K562 (cell line): ENCODE data around the gene TNIK.
A peak's percentile ranks its signal among the peaks of the same experiment; 100 is the strongest.

Experiments used
- ARHGAP35 ChIP-seq: fragments of 450-650 bp; IDR thresholded peaks from 2 replicates; pipeline ENCODE4 v1.6.1; 2018; ENCODE audit not compliant: partially characterized antibody
- BDP1 ChIP-seq: IDR thresholded peaks from 3 replicates; pipeline ENCODE4 v1.6.1; 2011; ENCODE audit not compliant: insufficient read length, insufficient read depth
- CBX3 ChIP-seq, 2 experiments: IDR thresholded peaks; 1 replicate in 1 of 2; 2 replicates in 1 of 2; pipeline ENCODE4 v1.6.1; 2012; ENCODE audit warnings: inconsistent platforms in 2 of 2, low read length in 2 of 2, borderline replicate concordance in 1 of 2, control low read depth in 1 of 2
- CTCF ChIP-seq, 3 experiments: IDR thresholded peaks in 2 of 3; conservative IDR thresholded peaks in 1 of 3; 2 replicates each; pipeline ENCODE4 v1.5.1; 2011 to 2012; ENCODE audit warnings: low read length in 3 of 3, mild to moderate bottlenecking in 3 of 3, control low read depth in 2 of 3, improper control_type of control experiment in 1 of 3, inconsistent platforms in 1 of 3, low read depth in 1 of 3, mixed read lengths in 1 of 3, moderate library complexity in 1 of 3; ENCODE audit not compliant: insufficient read depth in 2 of 3
- EZH2 ChIP-seq: IDR thresholded peaks from 2 replicates; pipeline ENCODE4 v1.6.1; 2012; ENCODE audit warnings: low read depth, mild to moderate bottlenecking, inconsistent platforms, low read length, borderline replicate concordance
- FOXJ2 ChIP-seq: fragments of 200-800 bp; sonication (Bioruptor generic); IDR thresholded peaks from 2 replicates; pipeline ENCODE4 v1.6.1; 2016; ENCODE audit warnings: missing genetic modification characterization, missing compliant biosample characterization
- GABPA ChIP-seq: fragments of 200-800 bp; sonication (Bioruptor generic); conservative IDR thresholded peaks from 2 replicates; pipeline ENCODE4 v1.6.1; 2016; ENCODE audit warnings: low read depth, missing genetic modification characterization, missing compliant biosample characterization
- TAF9B ChIP-seq: fragments of 450-650 bp; IDR thresholded peaks from 2 replicates; pipeline ENCODE4 v1.6.1; 2018; ENCODE audit warnings: mild to moderate bottlenecking; ENCODE audit not compliant: partially characterized antibody
- ZNF175 ChIP-seq: fragments of 200-800 bp; sonication (Bioruptor generic); IDR thresholded peaks from 2 replicates; pipeline ENCODE4 v1.6.1; 2016; ENCODE audit warnings: low read depth, mild to moderate bottlenecking, missing genetic modification characterization, missing compliant biosample characterization
- ZNF253 ChIP-seq: fragments of 250-450 bp; sonication (Bioruptor Pico); conservative IDR thresholded peaks from 2 replicates; pipeline ENCODE4 v1.6.1; 2021; ENCODE audit warnings: mild to moderate bottlenecking
- ZNF3 ChIP-seq: fragments of 250-450 bp; sonication (Bioruptor Pico); IDR thresholded peaks from 2 replicates; pipeline ENCODE4 v1.5.0; 2021; ENCODE audit warnings: mild to moderate bottlenecking, moderate library complexity
- ZNF384 ChIP-seq: IDR thresholded peaks from 2 replicates; pipeline ENCODE4 v1.6.1; 2012; ENCODE audit warnings: low read depth, low read length, improper control_type of control experiment
- ZZZ3 ChIP-seq: fragments of 450-650 bp; IDR thresholded peaks from 2 replicates; pipeline ENCODE4 v1.6.1; 2016; ENCODE audit warnings: antibody characterized with exemption, mild to moderate bottlenecking, moderate library complexity
- TF ChIP-seq, protein P1 (sequence below): sonication (generic); formaldehyde crosslinking; IDR thresholded peaks from 2 replicates; pipeline ENCODE4 v1.8.0; 2022; ENCODE audit warnings: mild to moderate bottlenecking, low read depth, missing genetic modification reagents

GRCh38 chr3:171181907-171182690 lies 278.1 kb downstream of the TNIK start:
- no peak for TF ChIP-seq CTCF (IDR thresholded peaks at IDR 0.05 in 2 of 3, conservative IDR thresholded peaks at IDR 0.05 in 1 of 3; ENCODE audit: insufficient read depth in 2 of 3, low read depth in 1 of 3, low read length in 3 of 3)
- TF ChIP-seq TAF9B = no peak
- TF ChIP-seq, protein P1, sequence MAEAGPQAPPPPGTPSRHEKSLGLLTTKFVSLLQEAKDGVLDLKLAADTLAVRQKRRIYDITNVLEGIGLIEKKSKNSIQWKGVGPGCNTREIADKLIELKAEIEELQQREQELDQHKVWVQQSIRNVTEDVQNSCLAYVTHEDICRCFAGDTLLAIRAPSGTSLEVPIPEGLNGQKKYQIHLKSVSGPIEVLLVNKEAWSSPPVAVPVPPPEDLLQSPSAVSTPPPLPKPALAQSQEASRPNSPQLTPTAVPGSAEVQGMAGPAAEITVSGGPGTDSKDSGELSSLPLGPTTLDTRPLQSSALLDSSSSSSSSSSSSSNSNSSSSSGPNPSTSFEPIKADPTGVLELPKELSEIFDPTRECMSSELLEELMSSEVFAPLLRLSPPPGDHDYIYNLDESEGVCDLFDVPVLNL (CRISPR knock-in tag) = no peak
- no peak for TF ChIP-seq CBX3 (IDR thresholded peaks at IDR 0.05; ENCODE audit: borderline replicate concordance in 1 of 2, low read length in 2 of 2)
- no peak for TF ChIP-seq ZNF3 (CRISPR knock-in tag)
- no peak; the same call in 1 of the 2 replicates for TF ChIP-seq GABPA (tag)
- TF ChIP-seq EZH2 = no peak
- 0 out of 2 replicates have a peak, but pooled peaks have one; percentile 11 for TF ChIP-seq FOXJ2 (tag)
- TF ChIP-seq ARHGAP35 = no peak
- no peak for TF ChIP-seq BDP1
- TF ChIP-seq ZNF175 (CRISPR knock-in tag) = peak; percentile 58; the same call in 1 of the 2 replicates
- no peak for TF ChIP-seq ZZZ3
- no peak for TF ChIP-seq ZNF384
- TF ChIP-seq ZNF253 (CRISPR knock-in tag) = no peak
